Gastrocnemius medialis (tissue), 4 donors: Measurements from ENCODE around the gene MED12.

Experiments
- CTCF ChIP-seq, 5 experiments: fragments of 450-650 bp in 3 of 5; fragments of 200-600 bp in 2 of 5; sonication (generic) in 2 of 5; IDR thresholded peaks in 4 of 5; conservative IDR thresholded peaks in 1 of 5; 1 replicate in 4 of 5; 2 replicates in 1 of 5; pipeline ENCODE4 v1.5.1; 2016 to 2019; ENCODE audit warnings: antibody characterized with exemption in 5 of 5, mild to moderate bottlenecking in 3 of 5, moderate library complexity in 3 of 5
- POLR2A ChIP-seq, 2 donors: fragments of 450-650 bp; IDR thresholded peaks; one replicate each; pipeline ENCODE4 v1.6.1; 2017; ENCODE audit warnings: antibody characterized with exemption in 2 of 2, mild to moderate bottlenecking in 2 of 2, moderate library complexity in 2 of 2

- TF ChIP-seq CTCF (IDR thresholded peaks at IDR 0.05 in 4 of 5, conservative IDR thresholded peaks at IDR 0.05 in 1 of 5) (no peak), POLR2A (IDR thresholded peaks at IDR 0.05) (no peak)
These were observed 36.2 kb downstream of the MED12 start for GRCh38 chrX:71154641-71155040.
